Measurements from ENCODE around the gene SMAD5.

DNA sequence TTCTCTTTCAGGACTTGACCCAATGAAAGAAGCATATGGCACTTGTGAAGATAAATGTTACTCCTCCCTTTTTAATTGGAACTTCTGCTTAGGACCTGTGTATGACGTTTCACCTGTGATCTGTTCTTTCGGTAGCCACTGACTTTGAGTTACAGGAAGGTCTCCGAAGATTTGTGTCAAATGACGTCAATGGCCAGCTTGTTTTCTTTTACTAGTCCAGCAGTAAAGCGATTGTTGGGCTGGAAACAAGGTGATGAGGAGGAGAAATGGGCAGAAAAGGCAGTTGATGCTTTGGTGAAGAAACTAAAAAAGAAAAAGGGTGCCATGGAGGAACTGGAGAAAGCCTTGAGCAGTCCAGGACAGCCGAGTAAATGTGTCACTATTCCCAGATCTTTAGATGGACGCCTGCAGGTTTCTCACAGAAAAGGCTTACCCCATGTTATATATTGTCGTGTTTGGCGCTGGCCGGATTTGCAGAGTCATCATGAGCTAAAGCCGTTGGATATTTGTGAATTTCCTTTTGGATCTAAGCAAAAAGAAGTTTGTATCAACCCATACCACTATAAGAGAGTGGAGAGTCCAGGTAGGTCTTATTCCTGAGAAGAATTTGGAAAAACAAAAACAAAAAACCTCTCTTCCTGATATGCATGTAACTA, 21.1 kb downstream of the SMAD5 start:
- no peak for TF ChIP-seq CTCF (IDR thresholded peaks at IDR 0.05)
- TF ChIP-seq POLR2A (IDR thresholded peaks at IDR 0.05), result no peak
